HL-60 (cell line): ENCODE measurements around the gene ESR1.
"Not testable (repeated sequence)": the region's sequence is repeated elsewhere in the genome, so short reads cannot be mapped to it uniquely, and the experiment has no call there.

Source experiments
- DNase-seq, 2 experiments: peaks; one replicate each; pipeline ENCODE4 v3.0.0-alpha.2; 2010 to 2020; ENCODE audit warnings: low read depth in 1 of 2, low spot score in 1 of 2
- H3K27ac ChIP-seq: fragments of 250-450 bp; sonication (Bioruptor Pico); replicated peaks from 2 replicates; pipeline ENCODE4 v1.5.1; 2020; ENCODE audit warnings: mild to moderate bottlenecking, moderate library complexity
- H3K27me3 ChIP-seq: fragments of 250-450 bp; sonication (Bioruptor Pico); 2 replicates; pipeline ENCODE4 v1.5.1; 2021; ENCODE audit warnings: mild to moderate bottlenecking, moderate library complexity; ENCODE audit not compliant: insufficient read depth, poor library complexity, severe bottlenecking
- H3K4me3 ChIP-seq: replicated peaks from 2 replicates; pipeline ENCODE4 v1.5.1; 2011; ENCODE audit warnings: mild to moderate bottlenecking, control low read depth, low read length; ENCODE audit not compliant: insufficient read depth
- GABPA ChIP-seq: IDR thresholded peaks from 2 replicates; pipeline ENCODE4 v1.6.1; 2012; ENCODE audit warnings: low read depth
- POLR2AphosphoS5 ChIP-seq: IDR thresholded peaks from 2 replicates; pipeline ENCODE4 v1.6.1; 2012; ENCODE audit warnings: low read depth
- SPI1 ChIP-seq: IDR thresholded peaks from 2 replicates; pipeline ENCODE4 v1.6.1; 2012; ENCODE audit warnings: low read depth, mild to moderate bottlenecking, borderline replicate concordance
- TF ChIP-seq, protein P1 (sequence below): IDR thresholded peaks from 2 replicates; pipeline ENCODE4 v1.6.1; 2012; ENCODE audit warnings: low read depth; ENCODE audit not compliant: insufficient replicate concordance
- TF ChIP-seq, protein P2 (sequence below): IDR thresholded peaks from one replicate; pipeline ENCODE4 v1.5.1; 2011; ENCODE audit warnings: low read length, control low read depth, inconsistent platforms; ENCODE audit not compliant: insufficient read depth

ESR1 gene

DNA sequence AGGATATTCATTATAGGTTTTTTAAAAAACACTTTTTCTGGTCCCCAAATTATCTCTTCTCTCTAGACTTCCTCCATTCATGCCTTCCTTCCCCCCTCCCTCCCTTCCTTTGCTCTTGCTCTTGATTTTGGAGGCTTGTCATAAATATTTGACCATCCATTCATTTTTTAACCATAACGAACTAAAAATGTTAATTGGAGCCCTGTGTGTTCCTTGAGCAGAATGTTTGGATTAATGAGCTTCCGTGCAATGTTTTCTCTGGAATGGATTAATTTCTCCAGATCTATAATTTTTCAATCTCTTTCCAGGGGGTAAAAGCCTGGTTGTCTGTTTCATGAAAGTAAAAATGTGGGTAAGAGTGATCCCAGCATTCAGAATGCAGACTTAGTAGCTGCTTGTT lies 155.5 kb downstream of the ESR1 start:
- no peak overlapping the region for H3K4me3 ChIP-seq
- H3K27me3 ChIP-seq = no peaks in the 10 kb centered on the region
- TF ChIP-seq, protein P1, sequence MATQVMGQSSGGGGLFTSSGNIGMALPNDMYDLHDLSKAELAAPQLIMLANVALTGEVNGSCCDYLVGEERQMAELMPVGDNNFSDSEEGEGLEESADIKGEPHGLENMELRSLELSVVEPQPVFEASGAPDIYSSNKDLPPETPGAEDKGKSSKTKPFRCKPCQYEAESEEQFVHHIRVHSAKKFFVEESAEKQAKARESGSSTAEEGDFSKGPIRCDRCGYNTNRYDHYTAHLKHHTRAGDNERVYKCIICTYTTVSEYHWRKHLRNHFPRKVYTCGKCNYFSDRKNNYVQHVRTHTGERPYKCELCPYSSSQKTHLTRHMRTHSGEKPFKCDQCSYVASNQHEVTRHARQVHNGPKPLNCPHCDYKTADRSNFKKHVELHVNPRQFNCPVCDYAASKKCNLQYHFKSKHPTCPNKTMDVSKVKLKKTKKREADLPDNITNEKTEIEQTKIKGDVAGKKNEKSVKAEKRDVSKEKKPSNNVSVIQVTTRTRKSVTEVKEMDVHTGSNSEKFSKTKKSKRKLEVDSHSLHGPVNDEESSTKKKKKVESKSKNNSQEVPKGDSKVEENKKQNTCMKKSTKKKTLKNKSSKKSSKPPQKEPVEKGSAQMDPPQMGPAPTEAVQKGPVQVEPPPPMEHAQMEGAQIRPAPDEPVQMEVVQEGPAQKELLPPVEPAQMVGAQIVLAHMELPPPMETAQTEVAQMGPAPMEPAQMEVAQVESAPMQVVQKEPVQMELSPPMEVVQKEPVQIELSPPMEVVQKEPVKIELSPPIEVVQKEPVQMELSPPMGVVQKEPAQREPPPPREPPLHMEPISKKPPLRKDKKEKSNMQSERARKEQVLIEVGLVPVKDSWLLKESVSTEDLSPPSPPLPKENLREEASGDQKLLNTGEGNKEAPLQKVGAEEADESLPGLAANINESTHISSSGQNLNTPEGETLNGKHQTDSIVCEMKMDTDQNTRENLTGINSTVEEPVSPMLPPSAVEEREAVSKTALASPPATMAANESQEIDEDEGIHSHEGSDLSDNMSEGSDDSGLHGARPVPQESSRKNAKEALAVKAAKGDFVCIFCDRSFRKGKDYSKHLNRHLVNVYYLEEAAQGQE = no peak
- TF ChIP-seq POLR2AphosphoS5 = no peak
- no peak for TF ChIP-seq SPI1
- TF ChIP-seq GABPA = no peak
- TF ChIP-seq, protein P2, sequence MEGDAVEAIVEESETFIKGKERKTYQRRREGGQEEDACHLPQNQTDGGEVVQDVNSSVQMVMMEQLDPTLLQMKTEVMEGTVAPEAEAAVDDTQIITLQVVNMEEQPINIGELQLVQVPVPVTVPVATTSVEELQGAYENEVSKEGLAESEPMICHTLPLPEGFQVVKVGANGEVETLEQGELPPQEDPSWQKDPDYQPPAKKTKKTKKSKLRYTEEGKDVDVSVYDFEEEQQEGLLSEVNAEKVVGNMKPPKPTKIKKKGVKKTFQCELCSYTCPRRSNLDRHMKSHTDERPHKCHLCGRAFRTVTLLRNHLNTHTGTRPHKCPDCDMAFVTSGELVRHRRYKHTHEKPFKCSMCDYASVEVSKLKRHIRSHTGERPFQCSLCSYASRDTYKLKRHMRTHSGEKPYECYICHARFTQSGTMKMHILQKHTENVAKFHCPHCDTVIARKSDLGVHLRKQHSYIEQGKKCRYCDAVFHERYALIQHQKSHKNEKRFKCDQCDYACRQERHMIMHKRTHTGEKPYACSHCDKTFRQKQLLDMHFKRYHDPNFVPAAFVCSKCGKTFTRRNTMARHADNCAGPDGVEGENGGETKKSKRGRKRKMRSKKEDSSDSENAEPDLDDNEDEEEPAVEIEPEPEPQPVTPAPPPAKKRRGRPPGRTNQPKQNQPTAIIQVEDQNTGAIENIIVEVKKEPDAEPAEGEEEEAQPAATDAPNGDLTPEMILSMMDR = no peak
- no peak for DNase-seq
- H3K27ac ChIP-seq = no peak overlapping the region

DNA sequence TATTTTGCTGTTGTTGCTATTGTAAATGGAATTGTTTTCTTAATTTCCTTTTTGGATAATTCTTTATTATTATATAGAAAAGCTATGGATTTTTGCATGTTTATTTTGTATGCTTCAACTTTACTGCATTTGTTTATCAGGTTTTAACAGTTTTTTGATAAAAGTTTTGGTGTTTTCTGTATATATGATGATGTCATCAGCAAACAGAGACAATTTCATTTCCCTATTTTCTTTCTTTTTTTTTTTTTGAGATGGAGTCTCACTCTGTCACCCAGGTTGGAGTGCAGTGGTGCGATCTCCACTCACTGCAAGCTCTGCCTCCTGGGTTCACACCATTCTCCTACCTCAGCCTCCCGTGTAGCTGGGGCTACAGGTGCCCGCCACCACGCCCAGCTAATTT lies 156.9 kb downstream of the ESR1 start:
- H3K27ac ChIP-seq, DNase-seq, H3K4me3 ChIP-seq, H3K27me3 ChIP-seq: not testable (repeated sequence)

DNA sequence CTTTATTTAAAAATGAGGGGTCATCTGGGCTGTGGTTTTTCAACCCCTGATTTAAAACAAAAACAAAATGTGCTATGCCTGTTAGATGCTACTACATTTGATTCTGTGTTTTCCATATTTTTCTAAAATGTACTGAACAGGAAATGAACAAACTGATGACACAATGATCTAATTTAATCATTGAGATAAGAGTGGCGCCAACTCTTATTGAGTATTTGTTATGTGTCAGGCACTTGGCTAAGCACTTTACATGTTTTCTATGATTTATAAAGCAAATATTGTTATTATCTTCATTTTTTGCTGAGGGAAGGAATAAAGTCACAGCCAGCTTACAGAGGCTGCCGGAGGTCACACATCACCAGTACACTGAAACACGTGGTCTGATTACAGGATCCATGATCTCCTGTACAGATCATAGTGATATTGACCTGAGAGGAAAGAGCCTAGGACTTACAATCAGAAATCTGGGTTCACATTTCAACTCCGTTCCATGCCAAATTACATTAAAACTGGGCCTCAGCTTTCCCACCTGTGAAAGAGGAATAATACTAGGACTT lies 166.7 kb downstream of the ESR1 start:
- no peaks in the 10 kb centered on the region for H3K27me3 ChIP-seq
- no peak for DNase-seq
- no peak overlapping the region for H3K27ac ChIP-seq
- no peak overlapping the region for H3K4me3 ChIP-seq
- no peak for TF ChIP-seq POLR2AphosphoS5
- TF ChIP-seq, protein P1 = no peak
- TF ChIP-seq GABPA = no peak
- TF ChIP-seq SPI1 = no peak
- TF ChIP-seq, protein P2 = no peak

DNA sequence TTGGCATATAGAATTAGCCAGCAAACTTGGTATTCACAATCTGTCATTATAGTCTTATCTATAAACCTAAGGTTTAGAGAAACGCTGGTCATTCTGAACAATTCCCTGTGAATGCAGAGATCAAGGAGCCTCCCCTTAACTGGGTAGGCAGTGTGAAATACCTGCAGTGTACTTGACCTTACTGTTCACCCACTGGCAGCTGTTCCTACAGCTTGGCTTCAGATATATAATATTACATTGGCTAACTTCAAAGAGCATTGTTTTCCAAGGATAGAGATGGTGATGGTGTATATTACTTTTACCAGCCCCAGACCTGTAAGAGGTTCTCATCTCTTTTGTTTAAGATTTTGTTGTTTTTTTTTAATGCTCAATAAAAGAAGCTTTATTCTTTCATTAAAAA lies 168.3 kb downstream of the ESR1 start:
- no peak for DNase-seq
- TF ChIP-seq SPI1 = no peak
- Histone ChIP-seq H3K4me3 (no peak overlapping the region), H3K27ac (no peak overlapping the region), H3K27me3 (no peaks in the 10 kb centered on the region)

DNA sequence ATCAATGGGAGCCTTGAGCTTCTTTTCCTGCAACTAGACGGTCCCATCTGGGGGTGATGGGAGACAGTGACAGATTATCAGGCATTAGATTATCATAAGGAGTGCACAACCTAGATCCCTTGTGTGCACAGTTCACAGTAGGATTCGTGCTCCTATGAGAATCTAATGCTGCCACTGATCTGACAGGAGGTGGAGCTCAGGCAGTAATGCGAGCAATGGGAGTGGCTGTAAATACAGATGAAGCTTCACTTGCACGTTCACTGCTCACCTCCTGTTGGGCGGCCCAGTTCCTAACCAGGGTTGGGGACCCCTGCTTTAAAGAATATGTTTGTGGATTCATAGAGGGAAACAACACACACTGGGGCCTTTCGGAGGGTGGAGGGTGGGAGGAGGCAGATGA lies 180.7 kb downstream of the ESR1 start:
- not testable (repeated sequence) for H3K27me3 ChIP-seq, DNase-seq, H3K27ac ChIP-seq, H3K4me3 ChIP-seq
